ENCODE measurements around the gene CNOT2.

CNOT2 gene

DNA sequence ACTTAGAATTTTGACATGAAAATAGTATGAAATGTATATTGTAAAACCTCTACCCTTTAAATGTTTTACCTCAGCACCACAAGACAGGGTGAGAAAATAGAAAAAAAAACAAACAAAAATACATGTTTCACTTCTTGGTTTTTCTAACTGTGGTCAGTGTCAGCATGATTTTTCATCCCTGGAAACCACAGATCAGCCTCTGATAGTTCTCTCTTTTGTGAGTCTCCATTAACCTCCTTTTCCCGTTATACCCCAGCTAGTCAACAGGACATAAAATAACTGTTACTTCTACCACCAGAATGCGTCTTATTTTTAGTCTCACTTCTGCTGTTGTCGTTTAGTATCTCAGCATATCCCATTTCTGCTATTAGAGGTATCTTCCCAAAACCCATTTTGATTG, 74.5 kb downstream of the CNOT2 start:
- TF ChIP-seq ZFX (IDR thresholded peaks at IDR 0.05; ENCODE audit: borderline replicate concordance) (no peak), CTCF (IDR thresholded peaks at IDR 0.05) (no peak)
- no peak overlapping the region for H3K27ac ChIP-seq

GRCh38 chr12:70319605-70320004, 76.4 kb downstream of the CNOT2 start:
- TF ChIP-seq CTCF (IDR thresholded peaks at IDR 0.05), result no peak
- no peak for TF ChIP-seq ZFX (IDR thresholded peaks at IDR 0.05; ENCODE audit: borderline replicate concordance)

DNA sequence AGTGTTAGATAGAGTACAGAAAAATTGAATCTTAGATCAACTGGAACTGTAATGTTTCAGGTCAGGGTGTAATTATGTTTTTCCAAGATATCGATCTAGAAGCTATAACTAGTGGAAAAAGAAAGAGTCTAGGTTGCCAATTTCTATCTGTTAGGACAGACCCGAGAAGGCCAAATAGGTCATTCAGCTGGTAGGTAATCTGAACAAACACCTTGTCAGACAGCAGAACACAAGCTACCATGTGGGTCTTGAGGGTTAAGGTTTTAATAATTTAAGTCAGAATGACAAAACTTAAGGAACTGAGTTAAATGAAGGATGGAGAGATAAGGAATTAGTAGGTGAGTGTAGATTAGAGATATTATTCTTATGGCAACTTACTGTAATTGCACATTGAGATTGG, 78.0 kb downstream of the CNOT2 start:
- TF ChIP-seq ZFX (IDR thresholded peaks at IDR 0.05; ENCODE audit: borderline replicate concordance) (no peak), CTCF (IDR thresholded peaks at IDR 0.05) (no peak)
- H3K27ac ChIP-seq, result no peak overlapping the region

More at GRCh38 chr12:70319605-70320004, 76.4 kb downstream of the CNOT2 start:
- no peak overlapping the region for H3K27ac ChIP-seq

GRCh38 chr12:70327541-70327940, 84.3 kb downstream of the CNOT2 start:
- no peak for TF ChIP-seq CTCF (IDR thresholded peaks at IDR 0.05)
- no peak overlapping the region for H3K27ac ChIP-seq

GRCh38 chr12:70329728-70330127, 86.5 kb downstream of the CNOT2 start:
- TF ChIP-seq CTCF (IDR thresholded peaks at IDR 0.05), result no peak
- TF ChIP-seq ZFX (IDR thresholded peaks at IDR 0.05; ENCODE audit: borderline replicate concordance), result no peak
- no peak overlapping the region for H3K27ac ChIP-seq

DNA sequence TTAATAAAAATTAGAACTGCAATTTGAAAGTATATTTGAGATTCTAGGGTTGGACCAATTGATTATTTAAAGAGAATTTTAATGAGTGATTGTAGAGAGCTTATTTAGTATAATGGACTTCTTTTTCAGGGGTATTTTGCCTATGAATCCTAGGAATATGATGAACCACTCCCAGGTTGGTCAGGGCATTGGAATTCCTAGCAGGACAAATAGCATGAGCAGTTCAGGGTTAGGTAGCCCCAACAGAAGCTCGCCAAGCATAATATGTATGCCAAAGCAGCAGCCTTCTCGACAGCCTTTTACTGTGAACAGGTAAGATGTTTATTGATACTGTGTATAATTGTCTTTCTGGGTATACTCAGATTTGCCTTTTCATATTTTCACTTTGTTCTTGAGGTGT, 86.9 kb downstream of the CNOT2 start:
- no peak for TF ChIP-seq ZFX (IDR thresholded peaks at IDR 0.05; ENCODE audit: borderline replicate concordance)
- TF ChIP-seq CTCF (IDR thresholded peaks at IDR 0.05), result no peak
- no peak overlapping the region for H3K27ac ChIP-seq

DNA sequence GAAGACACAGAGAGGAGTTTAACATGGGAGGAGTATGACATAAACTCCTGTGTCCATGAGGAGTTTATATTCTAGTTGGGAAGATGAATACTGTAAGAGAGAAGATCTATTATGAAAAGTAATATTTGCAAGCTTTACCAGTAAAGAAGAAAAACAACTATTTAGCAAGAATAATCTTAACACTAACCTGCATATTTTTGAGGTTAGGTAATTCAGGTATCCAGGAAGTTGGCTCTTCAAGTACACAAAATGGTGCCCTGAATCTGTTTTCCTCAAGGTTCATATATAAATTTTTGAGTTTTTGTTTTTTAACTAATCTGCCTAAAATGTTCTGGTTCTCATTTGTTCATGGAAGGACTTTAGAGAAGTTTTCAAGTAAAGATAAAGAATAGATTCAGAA, 89.0 kb downstream of the CNOT2 start:
- no peak overlapping the region for H3K27ac ChIP-seq
- TF ChIP-seq CTCF (IDR thresholded peaks at IDR 0.05) (no peak), ZFX (IDR thresholded peaks at IDR 0.05; ENCODE audit: borderline replicate concordance) (no peak)
